T1000 (cell line): Measurements from ENCODE around the gene RFX8.
"Not testable (repeated sequence)": the region's sequence is repeated elsewhere in the genome, so short reads cannot be mapped to it uniquely, and the experiment has no call there.

Source experiments
- DNase-seq: peaks from one replicate; lab custom pipeline; 2025; ENCODE audit warnings: mixed read lengths; lab: John Stamatoyannopoulos, UW

The RFX8 gene

DNA sequence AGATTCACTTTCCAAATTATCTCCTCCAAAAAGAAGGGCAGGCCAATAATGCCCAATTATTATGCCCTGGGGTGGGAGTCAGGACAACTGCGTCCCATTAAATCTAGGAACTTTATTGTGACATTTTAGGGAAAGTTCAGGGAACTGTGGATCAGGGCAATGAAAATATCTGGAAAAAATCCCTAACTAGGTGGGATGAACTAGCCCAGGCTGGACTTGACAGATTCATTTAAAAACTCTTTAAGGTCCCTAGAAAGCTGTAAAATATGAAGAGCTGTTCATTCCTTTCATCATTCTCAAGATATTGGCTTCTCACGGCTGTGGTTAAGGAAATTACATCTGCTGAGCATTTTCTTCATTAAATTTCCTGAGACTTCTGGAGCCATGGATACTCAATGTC, 95.8 kb downstream of the RFX8 start:
- DNase-seq, result no peak

DNA sequence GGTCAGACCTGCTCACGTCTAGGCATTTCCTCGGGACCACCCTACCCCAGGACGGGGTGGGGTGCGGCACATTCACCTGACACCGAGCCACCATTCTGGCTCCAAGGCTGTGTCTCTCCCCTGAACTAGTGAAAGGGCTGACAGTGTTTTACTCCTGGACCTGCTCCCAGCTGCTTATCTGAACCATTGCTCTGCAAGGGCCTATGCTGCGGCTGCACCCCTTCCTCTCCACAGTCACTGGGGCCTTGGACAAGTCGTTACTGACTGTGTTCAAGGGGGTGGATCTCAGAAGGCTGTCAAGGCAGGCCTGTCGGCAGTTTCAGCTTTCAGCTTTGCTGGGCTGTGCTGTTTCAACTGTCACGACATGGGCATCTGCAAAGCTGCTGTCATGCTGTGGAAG, 99.3 kb downstream of the RFX8 start:
- DNase-seq, result no peak

DNA sequence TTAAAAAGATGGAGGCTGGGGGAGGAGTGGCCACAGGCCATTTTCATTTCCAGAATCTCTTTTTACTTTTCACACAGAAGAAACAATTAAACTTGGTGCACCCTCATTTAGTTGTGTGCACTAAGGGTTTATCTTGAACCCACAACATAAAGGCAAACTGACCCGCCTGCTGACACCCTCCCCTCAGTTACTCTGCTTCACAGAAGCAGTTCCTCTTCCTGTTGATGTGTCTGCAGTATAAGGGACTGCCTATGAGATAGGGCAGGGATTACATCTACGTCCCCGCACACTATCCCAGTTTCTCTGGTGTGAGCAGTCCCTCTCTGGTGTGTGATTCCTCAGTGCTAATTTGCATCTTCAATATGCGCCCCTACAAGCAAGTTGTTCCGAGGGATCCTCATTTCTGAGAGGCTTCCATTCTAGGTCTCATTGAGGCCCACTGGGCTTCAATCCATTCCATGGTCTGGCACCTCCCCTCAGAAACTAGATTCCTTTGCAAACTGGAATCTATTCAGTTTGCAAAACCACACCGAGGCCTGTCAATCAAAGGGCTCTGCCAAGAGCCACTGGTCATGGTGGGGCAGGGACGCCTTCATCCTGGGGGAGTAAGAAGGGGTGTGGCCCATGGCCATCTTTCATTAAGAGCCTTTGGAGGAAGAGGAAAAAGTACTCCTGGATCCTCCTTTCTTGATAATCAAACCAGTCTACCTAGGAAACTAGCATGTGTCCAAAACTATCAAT, 99.9 kb downstream of the RFX8 start:
- DNase-seq, result no peak

DNA sequence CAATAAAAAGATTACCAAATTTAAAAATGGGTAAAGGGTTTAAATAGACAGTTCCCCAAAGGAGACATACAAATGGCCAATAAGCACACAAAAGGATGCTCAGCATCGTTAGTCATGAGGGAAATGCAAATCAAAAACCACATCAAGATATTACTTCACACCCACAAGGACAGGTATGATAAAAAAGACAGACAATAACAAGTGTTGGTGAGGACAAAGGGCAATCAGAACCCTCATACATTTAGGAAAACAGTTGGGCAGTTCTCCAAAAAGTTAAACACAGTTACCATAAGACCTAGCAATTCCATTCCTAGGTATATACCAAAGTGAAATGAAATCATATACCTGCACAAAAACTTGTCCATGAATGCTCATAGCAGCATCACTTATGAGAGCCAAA, 102.1 kb downstream of the RFX8 start:
- DNase-seq, result no peak

DNA sequence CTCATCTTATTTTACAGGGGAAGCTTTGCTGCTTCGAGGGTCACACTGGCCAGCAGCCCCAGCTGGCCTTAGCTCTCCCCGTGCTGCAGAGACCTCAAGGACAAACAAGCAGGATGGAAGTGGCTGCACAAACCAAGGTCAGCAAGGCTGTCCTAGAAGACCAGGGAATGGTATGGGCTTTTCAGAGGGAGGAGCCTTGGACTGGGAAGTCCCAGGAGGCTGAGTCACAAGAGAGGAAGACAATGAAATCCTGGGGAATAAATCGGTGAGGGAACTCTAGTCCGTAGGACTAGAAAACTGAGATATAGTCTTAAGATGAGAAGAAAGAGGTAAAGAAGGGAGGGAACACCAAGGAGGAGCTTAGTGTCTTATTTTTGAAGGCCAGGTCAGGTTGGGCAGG, 103.3 kb downstream of the RFX8 start:
- no peak for DNase-seq

DNA sequence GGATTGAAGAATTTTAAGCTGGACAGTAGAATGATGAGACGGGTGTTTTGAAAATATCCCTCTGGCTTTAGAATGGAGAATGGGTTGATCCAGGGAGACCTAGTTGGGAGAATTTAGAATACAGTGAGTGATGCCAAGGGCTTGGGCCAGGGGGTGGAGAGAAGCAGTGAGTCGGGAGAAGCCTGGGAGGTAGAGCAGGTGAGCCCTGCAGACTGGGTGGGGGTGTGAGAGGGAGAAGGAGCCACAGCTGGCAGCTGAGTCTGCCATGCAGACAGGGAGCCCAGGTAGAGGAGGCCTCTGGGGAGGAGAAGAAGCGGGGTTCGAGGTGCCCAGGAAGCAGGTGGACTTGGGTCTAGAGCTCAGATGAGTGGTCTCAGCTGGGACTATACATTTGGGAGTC, 105.8 kb downstream of the RFX8 start:
- DNase-seq, result no peak

DNA sequence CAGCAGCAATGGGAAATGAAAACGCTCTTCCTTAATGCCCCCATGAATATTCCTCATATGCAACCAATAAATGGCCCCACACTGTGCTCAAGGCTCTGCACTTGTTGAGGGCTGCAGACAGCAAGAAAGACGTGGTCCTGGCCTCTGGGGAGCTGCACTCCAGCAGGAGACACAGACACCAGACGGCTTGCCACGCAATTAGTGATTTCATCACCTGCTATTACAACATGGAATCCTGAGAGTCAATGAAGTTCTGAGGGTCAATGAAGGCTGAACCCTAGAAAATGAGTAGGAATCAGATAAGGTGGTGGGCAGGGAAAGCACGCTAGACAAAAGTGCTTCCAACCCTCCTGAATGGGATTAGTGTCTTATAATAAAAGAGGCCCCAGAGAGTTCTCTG, 106.5 kb downstream of the RFX8 start:
- DNase-seq, result no peak

DNA sequence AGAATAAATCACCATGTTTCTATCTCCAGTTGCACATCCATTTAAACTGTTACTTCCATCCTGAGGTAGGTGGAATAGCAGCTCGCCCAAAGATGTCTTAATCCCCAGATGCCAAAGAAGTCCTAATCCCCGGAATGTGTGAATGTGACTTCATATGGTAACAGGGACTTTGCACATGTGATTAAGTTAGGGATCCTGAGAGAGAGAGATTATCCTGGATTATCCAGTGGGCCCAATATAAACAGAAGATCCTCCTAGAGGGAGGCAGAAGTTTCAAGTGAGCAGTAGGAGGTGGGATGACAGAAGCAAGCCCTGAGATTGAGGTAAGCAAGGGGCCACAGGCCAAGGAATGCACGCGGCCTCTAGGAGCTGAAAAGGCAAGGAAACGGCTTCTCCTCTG, 107.4 kb downstream of the RFX8 start:
- no peak for DNase-seq

DNA sequence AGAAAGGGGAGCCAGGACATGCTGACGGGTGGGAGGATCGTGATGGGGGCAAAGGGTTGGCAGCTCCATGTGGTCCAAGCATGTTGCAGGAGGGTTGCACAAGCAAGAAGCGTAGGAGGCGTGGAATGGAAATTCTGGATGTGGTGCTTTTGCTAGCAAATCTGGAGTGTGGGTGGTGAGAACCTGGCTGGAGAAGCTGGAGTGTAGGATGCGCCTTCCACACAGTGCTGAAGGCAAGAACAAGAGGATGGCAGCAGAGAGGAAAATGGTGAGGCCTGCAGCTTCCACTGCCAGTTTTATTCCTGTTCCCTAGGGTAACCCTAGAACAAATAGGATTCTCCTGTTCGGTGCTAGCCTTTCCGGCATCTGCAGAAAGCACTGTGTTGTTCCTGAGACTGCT, 110.0 kb downstream of the RFX8 start:
- DNase-seq, result no peak

DNA sequence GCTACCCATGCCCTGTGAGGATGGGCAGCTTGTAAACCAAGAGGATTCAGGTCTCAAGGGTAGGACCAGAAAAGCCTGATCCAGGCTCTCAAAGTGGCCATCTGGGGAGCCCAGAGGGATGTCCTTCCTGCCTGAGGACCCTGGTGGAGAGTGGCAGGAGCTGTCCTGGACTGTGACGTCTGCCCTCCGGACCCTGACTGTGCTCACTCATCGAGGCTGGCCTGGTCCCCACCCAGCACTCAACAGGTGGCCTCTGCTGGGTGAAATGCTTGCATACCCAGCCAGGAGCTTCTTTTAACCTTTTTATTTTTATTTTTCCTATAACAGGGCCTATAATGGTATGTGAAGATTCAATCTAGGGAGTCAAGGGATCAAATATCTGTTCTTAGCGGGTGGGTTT, 112.1 kb downstream of the RFX8 start:
- DNase-seq, result no peak

DNA sequence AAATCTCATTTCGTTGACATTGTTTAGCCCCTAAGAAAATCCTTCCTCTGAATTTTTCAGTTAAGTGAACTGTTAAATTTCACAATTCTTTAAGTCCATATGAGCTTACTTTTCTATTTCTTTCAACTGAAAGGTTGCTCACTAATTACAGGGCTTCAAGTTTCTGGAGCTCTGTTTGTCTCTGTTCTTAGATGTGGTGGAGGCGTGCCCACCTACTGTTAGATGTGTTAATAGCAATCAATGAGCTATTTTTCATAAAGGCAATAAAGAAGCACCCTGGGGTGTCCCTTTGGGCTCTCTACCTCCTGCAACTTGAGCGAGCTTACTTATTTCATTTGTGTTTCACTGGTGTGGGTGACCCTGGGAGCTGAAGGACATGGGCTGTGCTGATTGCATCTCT, 112.6 kb downstream of the RFX8 start:
- DNase-seq, result no peak

DNA sequence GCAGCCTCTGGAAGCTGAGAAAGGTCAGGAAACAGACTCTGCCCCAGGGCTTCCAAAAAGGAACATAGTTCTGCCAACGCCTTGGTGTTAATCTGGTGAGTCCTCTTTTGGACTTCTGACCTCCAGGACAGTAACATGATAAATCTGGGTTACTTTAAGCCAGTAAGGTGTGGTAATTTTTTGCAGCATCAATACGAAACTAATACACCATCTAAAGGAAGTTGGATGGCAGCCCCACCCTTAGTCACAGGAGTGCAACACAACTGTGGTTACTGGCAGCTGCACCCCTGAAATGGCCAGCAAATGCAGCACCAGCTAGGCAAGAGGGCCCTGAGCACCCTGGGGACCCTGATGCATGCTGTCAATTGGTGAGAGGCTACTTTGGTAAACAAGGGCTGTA, 113.4 kb downstream of the RFX8 start:
- no peak for DNase-seq

DNA sequence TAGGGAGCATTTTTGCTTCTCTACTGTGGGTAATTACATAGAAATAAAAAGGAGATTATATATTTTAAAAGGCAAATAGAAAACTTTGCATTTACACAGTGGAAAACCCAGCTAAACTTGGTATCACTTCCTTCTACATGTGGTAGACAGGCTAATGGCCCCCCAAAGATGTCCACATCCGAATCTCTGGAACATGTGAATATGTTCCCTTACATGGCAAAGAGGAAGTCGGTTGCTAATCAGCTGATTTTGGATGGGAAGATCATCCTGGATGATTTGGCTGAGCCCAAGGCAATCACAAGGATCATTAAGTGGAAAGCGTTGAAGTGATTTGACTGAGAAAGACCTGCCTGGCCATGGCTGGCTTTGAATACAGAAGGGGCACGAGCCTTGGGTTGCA, 113.8 kb downstream of the RFX8 start:
- no peak for DNase-seq

DNA sequence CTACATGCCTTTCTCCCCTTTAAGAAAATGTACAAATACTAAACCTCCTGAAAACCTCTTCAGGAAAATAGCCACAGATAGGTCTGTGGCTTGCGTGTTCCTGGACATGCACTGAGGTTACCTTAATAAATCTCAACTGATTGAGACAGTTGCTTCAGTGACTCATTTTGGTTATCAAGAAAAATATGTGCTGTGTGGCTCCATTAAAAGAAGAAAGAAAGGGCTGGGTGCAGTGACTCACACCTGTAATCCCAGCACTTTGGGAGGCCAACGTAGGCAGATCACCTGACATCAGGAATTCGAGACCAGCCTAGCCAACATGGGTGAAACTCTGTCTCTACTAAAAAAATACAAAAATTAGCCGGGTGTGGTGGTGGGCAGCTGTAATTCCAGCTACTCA, 114.7 kb downstream of the RFX8 start:
- DNase-seq, result no peak

DNA sequence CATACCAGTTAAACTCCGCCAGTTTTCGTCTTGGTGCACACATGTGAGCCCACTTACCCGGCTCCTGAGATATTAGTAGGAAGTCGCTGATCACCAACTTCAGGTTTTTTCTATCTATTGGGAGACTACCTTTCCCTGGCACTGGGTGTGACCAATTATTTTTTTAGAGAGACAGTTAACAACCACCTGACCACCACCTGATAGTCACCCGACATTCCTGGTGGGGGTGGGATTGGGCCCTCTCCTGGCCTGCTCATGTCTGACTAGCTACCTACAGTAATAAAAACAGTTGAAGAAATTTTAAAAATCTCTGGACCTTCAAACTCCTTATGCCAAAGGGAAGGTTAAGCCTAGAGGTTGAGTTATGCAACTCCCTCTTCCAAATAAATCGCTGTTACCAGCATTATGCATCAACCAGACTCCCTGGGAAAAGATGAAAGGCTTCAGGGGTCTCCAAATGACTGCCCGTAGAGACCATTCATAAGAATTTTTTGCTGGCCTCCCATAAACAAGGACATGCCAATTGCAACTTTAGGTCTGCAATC, 115.4 kb downstream of the RFX8 start:
- DNase-seq, result no peak

DNA sequence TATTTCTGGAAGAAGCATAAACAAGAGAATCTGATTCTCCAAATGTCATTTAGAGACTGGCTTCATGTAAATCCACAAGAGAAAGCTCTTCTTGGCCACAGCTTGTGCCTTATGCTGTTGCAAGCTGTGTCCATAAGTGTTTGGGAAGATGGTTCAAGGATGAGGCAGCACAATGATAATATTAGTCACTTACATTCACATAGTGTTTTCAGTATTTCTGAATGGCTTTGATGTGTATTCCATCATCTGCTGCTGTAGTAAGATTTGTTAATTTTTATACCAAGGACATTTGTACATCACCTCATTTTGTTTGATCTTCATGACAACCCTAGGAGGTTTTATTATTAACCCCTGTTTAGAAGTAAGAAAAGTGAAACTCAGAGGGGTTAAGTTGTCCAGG, 117.5 kb downstream of the RFX8 start:
- DNase-seq, result no peak

DNA sequence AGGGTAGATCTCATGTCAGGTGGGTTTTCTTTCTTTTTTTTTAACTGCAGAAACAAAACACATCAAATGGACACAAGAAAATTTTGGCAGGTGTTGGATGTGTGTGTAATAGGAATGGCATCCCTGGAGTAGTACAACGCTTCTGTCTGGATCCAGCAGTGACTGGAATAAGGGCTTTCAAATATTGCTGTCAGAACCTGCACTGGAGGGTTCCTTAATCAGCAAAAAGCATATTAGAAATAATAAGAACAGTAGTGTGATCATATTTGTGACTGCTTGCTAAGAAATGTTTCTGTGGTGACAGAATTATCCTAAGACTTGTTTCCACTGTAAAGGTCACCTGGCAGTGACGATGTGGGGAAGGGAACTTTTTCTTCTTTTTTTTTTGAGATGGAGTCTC, 118.4 kb downstream of the RFX8 start:
- DNase-seq, result no peak

DNA sequence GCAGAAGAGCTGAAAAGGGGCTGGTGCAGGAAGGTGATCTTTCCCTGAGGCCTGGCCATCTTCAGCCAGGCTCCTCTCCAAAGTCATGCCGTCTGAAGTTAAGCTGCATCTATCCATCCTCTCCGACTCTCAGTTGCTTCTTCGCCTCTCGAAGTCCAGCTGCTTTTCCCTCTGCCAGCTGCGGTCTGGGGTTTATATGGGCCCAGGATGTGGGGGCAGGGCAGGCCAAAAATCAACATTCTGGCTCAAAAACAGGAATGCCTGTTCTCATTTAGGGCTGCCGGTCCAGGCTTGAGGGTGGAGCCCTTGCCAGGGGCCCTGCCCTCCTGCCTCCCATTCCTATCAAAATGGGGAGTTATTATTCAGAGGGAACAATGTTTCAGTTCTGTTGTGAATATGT, 118.9 kb downstream of the RFX8 start:
- no peak for DNase-seq

DNA sequence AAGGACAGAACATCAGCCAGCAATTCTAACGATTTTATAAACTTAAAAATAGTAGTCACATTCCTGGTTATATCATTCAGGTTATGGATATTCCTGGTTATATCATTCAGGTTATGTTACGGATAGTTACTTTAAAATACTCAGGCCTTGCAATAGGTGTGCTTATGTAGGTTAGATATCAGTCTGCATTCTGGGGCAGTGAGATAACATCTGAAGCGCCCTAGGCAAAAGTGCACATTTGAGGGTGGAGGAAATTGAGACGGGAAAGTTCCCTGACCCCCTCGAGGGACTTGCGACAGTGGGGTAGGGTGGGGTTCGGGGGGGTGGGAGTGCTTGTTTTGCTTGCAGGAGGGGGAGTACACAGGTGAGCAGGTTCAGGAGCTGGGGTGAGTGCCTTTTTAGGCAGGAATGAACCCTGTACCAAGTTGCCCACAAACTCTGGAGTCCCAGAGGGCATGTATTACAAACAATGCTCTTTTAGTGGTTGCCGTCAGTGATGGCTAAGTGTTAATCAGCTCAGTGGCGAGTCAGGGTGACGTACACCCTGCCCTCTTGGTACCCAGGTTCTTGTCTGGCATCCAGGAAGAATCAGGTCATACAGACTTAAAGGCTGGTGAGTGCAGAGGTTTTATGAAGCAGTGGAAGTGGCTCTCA, 119.4 kb downstream of the RFX8 start:
- DNase-seq, result no peak

DNA sequence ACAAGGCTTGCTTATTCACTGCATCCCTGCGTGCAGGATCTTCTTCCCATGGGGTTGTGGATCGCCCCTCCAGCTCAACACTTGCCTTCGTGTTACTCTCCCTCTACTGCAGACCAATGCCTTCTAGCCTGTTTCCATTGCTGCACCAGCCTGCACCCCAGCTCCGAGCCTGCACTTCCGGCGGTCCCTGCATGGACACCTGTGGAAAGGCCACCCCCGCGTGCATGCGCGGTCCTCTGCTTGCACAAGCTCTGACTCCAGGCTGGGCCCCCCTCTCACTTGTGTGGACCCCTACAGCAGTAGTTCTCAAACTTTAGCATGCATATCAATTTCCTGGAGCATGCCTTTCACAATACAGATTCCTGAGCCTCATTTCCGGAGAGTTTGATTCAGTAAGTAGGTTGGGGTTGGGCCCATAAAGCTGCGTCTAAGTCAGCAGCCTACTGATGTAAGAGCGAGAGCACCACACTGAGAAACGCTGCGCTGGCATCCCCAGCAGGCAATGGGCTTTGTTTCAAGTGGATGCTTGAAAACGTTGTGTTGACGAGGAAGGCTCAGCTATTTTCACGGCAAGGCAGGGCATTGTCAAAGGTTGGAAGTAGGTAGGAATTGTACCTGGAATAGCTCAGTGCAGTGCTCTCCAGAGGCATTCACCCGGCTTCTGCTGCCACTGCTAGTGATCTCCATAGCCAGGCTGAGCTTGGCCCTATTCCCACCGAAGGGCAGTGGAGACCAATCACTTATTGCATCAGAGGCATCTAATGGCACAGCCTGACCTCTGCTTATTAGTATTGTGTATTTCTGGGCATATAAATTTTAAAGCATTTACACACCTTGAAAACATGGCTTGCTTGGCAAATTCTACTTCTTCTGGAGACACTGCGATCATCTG, 120.2 kb downstream of the RFX8 start:
- DNase-seq, result no peak

DNA sequence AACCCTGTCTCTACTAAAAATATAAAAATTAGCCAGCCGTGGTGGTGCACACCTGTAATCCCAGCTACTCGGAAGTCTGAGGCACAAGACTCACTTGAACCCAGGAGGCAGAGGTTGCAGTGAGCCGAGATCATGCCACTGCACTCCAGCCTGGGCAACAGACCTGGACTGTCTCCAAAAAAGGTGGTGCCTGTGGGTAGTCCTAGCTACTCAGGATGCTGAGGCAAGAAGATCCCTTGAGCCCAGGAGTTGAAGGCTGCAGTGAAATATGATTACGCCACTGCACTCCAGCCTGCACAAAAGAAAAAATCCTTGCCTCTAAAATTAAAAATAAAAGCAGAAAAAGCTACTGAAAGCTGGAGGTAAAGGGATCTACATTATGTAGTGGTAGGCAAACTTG, 122.3 kb downstream of the RFX8 start:
- DNase-seq, result not testable (repeated sequence)

DNA sequence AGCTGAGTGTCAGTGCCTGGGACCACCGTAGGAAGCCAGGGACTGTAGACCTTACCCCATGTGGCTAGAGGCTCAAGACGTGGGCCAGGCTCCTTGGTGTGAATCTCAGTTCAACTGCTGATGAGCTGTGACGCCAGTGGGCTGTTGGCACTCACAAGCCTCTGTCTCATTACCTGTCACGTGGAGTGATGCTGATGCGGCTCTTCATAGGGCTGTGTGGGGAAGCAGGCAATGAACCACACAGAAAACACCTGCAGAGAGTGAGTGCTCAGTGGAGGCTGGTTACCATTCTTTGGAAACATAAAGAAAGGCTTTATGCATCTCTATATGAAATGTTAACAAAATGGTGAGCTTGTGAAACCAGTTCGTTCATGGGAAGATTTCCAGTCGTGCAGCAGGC, 123.7 kb downstream of the RFX8 start:
- no peak for DNase-seq
